DND-41 (cell line): ENCODE results near the gene INPP4A.

Experiments used
- EZH2 ChIP-seq: IDR thresholded peaks from 3 replicates; pipeline ENCODE4 v1.6.1; 2012; ENCODE audit warnings: borderline replicate concordance, low read depth, mild to moderate bottlenecking, moderate library complexity, low read length, inconsistent platforms; ENCODE audit not compliant: severe bottlenecking
- TF ChIP-seq, protein P1 (sequence below): IDR thresholded peaks from 2 replicates; pipeline ENCODE4 v1.5.1; 2012; ENCODE audit warnings: borderline replicate concordance, low read length, moderate library complexity, mild to moderate bottlenecking; ENCODE audit not compliant: poor library complexity, severe bottlenecking; ENCODE audit errors: extremely low read depth

DNA sequence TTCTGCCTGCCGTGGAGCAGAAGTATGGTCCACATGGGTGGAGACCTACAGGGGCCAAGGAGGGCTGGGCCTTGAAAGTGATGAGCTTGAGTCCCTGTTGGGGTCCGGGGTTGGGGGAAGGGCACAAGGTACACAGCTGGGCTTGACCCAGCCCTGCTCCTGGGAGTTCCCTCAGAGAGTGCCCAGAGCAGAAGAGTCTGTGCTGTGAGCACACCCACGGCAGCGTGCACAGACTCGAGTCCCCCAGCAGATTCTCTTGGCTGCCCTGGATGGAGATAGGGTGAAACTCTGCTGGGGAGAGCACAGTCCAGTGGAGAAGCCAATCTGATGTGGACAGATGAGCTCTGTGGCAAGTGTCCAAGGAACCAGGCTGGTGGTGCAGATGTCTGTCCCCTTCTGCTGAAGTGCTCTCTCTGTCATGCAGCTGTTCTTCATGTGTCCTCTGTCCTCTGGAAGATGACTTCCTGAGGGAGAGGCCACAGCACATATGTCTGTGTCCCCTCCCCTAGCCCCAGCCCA is 27.5 kb downstream of the INPP4A start:
- TF ChIP-seq, protein P1, sequence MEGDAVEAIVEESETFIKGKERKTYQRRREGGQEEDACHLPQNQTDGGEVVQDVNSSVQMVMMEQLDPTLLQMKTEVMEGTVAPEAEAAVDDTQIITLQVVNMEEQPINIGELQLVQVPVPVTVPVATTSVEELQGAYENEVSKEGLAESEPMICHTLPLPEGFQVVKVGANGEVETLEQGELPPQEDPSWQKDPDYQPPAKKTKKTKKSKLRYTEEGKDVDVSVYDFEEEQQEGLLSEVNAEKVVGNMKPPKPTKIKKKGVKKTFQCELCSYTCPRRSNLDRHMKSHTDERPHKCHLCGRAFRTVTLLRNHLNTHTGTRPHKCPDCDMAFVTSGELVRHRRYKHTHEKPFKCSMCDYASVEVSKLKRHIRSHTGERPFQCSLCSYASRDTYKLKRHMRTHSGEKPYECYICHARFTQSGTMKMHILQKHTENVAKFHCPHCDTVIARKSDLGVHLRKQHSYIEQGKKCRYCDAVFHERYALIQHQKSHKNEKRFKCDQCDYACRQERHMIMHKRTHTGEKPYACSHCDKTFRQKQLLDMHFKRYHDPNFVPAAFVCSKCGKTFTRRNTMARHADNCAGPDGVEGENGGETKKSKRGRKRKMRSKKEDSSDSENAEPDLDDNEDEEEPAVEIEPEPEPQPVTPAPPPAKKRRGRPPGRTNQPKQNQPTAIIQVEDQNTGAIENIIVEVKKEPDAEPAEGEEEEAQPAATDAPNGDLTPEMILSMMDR, result no peak
- no peak for TF ChIP-seq EZH2
